Liver (tissue), 3 donors: Measurements from ENCODE around the gene PPP1R1B.

Experiments used
- CTCF ChIP-seq: fragments of 150-350 bp; IDR thresholded peaks from 2 replicates; pipeline ENCODE4 v1.5.1; 2017; ENCODE audit warnings: improper control_type of control experiment, low read depth, low read length; ENCODE audit not compliant: missing input control
- EGR1 ChIP-seq, 2 donors: IDR thresholded peaks; 2 replicates each; pipeline ENCODE4 v1.6.1; 2016 to 2018; ENCODE audit warnings: antibody characterized with exemption in 2 of 2, low read depth in 2 of 2
- FOXA1 ChIP-seq: IDR thresholded peaks from 2 replicates; pipeline ENCODE4 v1.6.1; 2016; ENCODE audit warnings: antibody characterized with exemption
- REST ChIP-seq: IDR thresholded peaks from 2 replicates; pipeline ENCODE4 v1.6.1; 2016; ENCODE audit warnings: antibody characterized with exemption, mild to moderate bottlenecking
- TAF1 ChIP-seq: conservative IDR thresholded peaks from 2 replicates; pipeline ENCODE4 v1.6.1; 2016; ENCODE audit warnings: antibody characterized with exemption, mild to moderate bottlenecking
- YY1 ChIP-seq: IDR thresholded peaks from 2 replicates; pipeline ENCODE4 v1.6.1; 2016; ENCODE audit warnings: antibody characterized with exemption, mild to moderate bottlenecking
- donor health status: healthy.
- donor health status: healthy.

- no peak for TF ChIP-seq REST
- TF ChIP-seq FOXA1 = no peak
- no peak for TF ChIP-seq TAF1
- no peak for TF ChIP-seq CTCF
- no peak for TF ChIP-seq YY1
- TF ChIP-seq EGR1 (IDR thresholded peaks at IDR 0.05; ENCODE audit: low read depth in 2 of 2) = no peak
These were observed 11.6 kb downstream of the PPP1R1B start for GRCh38 chr17:39638317-39638716.
